Measurements from ENCODE around the gene TSPAN14. TPM values are rescaled to one million over a fixed set of nuclear protein-coding genes. Genes with fewer than 3 reads are reported as not detected.

The TSPAN14 gene
- total RNA-seq, 3 donors from 2014 or later, result 75.5 to 96.5 (median 81.0) TPM

DNA sequence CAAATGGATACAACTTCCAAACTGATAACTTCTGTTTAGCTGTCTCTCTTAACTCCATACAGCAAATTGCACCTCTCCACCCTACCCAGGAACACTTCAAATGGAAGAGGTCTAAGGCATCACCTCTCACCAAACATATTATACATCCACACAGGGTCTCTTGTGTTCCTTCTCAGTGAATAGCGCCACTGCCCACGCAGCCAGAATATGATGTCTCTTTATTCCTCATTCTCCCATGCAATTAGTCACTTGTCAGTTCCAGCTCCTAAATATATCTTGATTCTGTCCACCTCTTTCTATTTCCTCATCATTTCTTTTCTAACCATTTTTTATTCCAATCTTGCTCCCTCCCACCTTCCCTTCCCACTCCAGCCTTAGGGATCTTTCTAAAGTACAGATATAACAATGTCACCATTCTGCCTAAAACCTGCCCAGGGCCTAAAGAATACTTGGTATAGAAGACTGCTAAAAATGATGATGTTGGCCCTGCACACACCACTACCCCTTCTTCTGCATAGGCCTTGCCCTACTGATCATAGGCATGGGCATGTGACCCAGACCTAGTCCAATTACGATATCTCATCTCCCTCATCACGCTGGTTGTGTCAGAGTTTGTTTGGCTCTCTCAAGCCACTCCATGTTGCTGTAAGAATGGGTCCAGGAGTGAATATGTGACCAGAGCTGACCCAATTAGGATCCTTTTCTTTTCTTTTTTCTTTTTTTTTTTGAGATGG lies 5.7 kb upstream of the TSPAN14 start:
- Histone ChIP-seq H3K4me3 (no peak overlapping the region), H3K4me1 (ENCODE audit: low read depth) (no peaks in the 10 kb centered on the region), H3K36me3 (ENCODE audit: low read depth) (no peaks in the 10 kb centered on the region), H3K9me3 (no peaks in the 10 kb centered on the region)
- ATAC-seq, result no peak
- TF ChIP-seq, protein P1, sequence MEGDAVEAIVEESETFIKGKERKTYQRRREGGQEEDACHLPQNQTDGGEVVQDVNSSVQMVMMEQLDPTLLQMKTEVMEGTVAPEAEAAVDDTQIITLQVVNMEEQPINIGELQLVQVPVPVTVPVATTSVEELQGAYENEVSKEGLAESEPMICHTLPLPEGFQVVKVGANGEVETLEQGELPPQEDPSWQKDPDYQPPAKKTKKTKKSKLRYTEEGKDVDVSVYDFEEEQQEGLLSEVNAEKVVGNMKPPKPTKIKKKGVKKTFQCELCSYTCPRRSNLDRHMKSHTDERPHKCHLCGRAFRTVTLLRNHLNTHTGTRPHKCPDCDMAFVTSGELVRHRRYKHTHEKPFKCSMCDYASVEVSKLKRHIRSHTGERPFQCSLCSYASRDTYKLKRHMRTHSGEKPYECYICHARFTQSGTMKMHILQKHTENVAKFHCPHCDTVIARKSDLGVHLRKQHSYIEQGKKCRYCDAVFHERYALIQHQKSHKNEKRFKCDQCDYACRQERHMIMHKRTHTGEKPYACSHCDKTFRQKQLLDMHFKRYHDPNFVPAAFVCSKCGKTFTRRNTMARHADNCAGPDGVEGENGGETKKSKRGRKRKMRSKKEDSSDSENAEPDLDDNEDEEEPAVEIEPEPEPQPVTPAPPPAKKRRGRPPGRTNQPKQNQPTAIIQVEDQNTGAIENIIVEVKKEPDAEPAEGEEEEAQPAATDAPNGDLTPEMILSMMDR (IDR thresholded peaks at IDR 0.05), result no peak
- intact Hi-C loops (cut with DNase I, micrococcal nuclease), result loop anchor here in 1 of 2 donors (5.0 kb wide), 1 partner anchor 59 kb away; no protein-coding TSS in a partner anchor
- DNase-seq, result no peak

DNA sequence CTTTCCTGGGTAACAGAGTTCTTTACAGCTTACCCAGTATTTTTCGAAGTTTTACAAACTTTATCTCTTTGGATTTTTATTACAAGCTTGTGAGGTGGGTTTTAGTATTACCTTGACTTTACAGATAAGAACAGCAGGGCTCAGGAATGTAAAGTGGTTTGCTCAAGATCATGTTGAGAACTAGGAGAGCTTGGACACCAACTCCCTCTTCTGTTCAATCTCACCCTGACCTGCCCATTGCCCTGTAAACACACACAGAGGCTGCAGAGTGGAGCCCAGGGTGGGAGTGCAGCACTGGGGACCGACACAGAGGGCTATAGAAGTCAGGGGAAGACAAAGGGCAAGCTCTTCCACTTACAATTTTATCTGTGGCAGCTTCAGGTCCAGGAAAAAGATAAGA lies 4.6 kb upstream of the TSPAN14 start:
- intact Hi-C loops (cut with DNase I, micrococcal nuclease), result loop anchor here in 1 of 2 donors (5.0 kb wide), 1 partner anchor 58 kb away; no protein-coding TSS in a partner anchor
- no peaks in the 10 kb centered on the region for H3K9me3 ChIP-seq
- TF ChIP-seq, protein P1 (IDR thresholded peaks at IDR 0.05), result no peak
- no peaks in the 10 kb centered on the region for H3K4me1 ChIP-seq (ENCODE audit: low read depth)
- no peak overlapping the region for H3K4me3 ChIP-seq
- H3K36me3 ChIP-seq (ENCODE audit: low read depth), result no peaks in the 10 kb centered on the region
- DNase-seq (no peak), ATAC-seq (no peak)

DNA sequence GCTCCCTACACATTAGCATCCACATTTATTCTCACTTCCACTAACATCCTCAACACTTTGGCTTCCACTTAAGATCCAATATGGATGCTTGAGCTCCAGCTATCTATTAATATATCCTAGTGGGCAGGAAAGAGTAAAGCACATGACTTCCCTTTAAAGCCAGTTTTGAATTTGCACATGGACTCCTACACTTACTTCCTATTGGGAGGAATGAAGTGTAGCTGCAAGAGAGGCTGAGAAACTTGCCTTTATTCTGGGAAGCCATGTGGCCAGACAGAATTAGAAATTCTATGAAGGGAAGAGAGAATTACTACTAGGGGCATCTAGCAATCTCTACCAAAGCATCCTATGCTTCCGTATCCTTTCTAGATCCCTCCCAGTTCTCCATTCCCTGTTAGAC lies 3.0 kb upstream of the TSPAN14 start:
- intact Hi-C loops (cut with DNase I, micrococcal nuclease), result no loop called here
- peaks cover 7% of the 10 kb centered on the region for H3K4me1 ChIP-seq (ENCODE audit: low read depth)
- DNase-seq, result no peak
- no peaks in the 10 kb centered on the region for H3K36me3 ChIP-seq (ENCODE audit: low read depth)
- TF ChIP-seq, protein P1 (IDR thresholded peaks at IDR 0.05), result no peak
- ATAC-seq, result no peak
- no peak overlapping the region for H3K4me3 ChIP-seq
- no peaks in the 10 kb centered on the region for H3K9me3 ChIP-seq

DNA sequence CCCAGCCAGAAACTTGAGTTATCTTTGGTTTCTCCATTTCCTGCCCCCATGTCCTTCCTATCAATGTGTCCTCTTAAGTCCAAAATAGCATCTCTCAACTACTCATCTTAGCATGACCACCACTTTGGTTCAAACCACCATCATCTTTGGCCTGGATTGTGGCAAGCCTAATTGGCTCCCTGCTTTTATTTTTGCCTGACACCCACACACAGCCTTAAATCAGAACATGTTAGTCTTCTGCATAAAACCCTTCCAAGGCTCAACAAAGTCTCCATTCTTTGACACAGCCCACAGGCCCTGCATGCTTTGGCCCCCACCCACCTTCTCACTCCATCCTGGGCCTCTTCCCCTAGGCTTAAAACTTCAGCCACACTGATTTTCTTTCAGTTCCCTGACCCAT lies 2.0 kb upstream of the TSPAN14 start:
- no peak overlapping the region for H3K4me3 ChIP-seq
- ATAC-seq (no peak), DNase-seq (no peak)
- intact Hi-C loops (cut with DNase I, micrococcal nuclease), result no loop called here
- TF ChIP-seq, protein P1 (IDR thresholded peaks at IDR 0.05), result no peak
- H3K4me1 ChIP-seq (ENCODE audit: low read depth), result peaks cover 14% of the 10 kb centered on the region
- no peaks in the 10 kb centered on the region for H3K9me3 ChIP-seq
- no peaks in the 10 kb centered on the region for H3K36me3 ChIP-seq (ENCODE audit: low read depth)

DNA sequence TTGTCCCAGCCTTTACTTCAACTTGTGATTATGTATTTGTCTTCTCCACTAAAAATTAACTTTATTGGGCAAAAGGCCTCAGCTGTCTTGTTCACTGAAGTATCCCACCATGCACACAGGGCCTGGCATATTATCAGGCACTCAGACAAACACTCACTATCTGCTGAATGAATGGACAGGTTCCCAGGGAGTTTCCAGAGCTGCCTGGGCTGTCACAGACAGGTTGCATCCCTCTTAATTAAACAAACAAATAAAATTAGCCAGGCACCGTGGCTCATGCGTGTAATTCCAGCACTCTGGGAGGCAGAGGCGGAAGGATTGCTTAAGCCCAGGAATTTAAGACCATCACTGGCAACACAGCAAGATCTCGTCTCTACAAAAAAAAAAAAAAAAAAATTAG lies 1.5 kb upstream of the TSPAN14 start:
- Histone ChIP-seq H3K4me3 (no peak overlapping the region), H3K4me1 (ENCODE audit: low read depth) (peaks cover 19% of the 10 kb centered on the region), H3K36me3 (ENCODE audit: low read depth) (no peaks in the 10 kb centered on the region), H3K9me3 (no peaks in the 10 kb centered on the region)
- intact Hi-C loops (cut with DNase I, micrococcal nuclease), result no loop called here
- TF ChIP-seq, protein P1 (IDR thresholded peaks at IDR 0.05), result no peak
- no peak for DNase-seq
- ATAC-seq, result no peak
